D721Med (cell line): ENCODE results near the gene ATP8B3.
A peak's percentile ranks its signal among the peaks of the same experiment; 100 is the strongest.

Experiments used
- DNase-seq: peaks from one replicate; pipeline ENCODE4 v3.0.0; 2011; ENCODE audit warnings: low spot score; ENCODE audit not compliant: insufficient read length
- FAIRE-seq: peaks from 2 replicates; lab custom pipeline; 2011; peaks lifted over from hg19 to GRCh38; lab: Jason Lieb, UNC
- CTCF ChIP-seq: IDR thresholded peaks from 2 replicates; pipeline ENCODE4 v1.5.1; 2012; ENCODE audit warnings: mild to moderate bottlenecking, control low read depth; ENCODE audit not compliant: insufficient read depth; ENCODE audit errors: missing control alignments

The ATP8B3 gene

GRCh38 chr19:1814833-1815604 lies 2.9 kb upstream of the ATP8B3 start:
- no peak for TF ChIP-seq CTCF
- DNase-seq (no peak), FAIRE-seq (no peak)

- DNase-seq (no peak), FAIRE-seq (no peak)
- TF ChIP-seq CTCF: no peak
Measured at GRCh38 chr19:1814391-1814790, 2.3 kb upstream of the ATP8B3 start.

- TF ChIP-seq CTCF: no peak
- DNase-seq (no peak), FAIRE-seq (no peak)
Measured at GRCh38 chr19:1813192-1814182, 1.4 kb upstream of the ATP8B3 start.

GRCh38 chr19:1812426-1813191 lies 533 bp upstream of the ATP8B3 start:
- FAIRE-seq (no peak), DNase-seq (peak; percentile 95)
- TF ChIP-seq CTCF: peak; percentile 74

GRCh38 chr19:1811472-1811894 lies 593 bp downstream of the ATP8B3 start:
- TF ChIP-seq CTCF: no peak
- DNase-seq: no peak
- no peak for FAIRE-seq

- DNase-seq: no peak
- no peak for TF ChIP-seq CTCF
- FAIRE-seq: no peak
Measured at GRCh38 chr19:1810439-1811160, 1.5 kb downstream of the ATP8B3 start.
